SH-SY5Y (cell line): ENCODE results near the gene OLFML1.

Experiments
- GATA2 ChIP-seq: IDR thresholded peaks from 2 replicates; pipeline ENCODE4 v1.6.1; 2011; ENCODE audit warnings: mild to moderate bottlenecking, low read depth, low read length
- GATA3 ChIP-seq: IDR thresholded peaks from 2 replicates; pipeline ENCODE4 v1.6.1; 2011; ENCODE audit warnings: low read depth, mild to moderate bottlenecking, low read length, moderate library complexity

DNA sequence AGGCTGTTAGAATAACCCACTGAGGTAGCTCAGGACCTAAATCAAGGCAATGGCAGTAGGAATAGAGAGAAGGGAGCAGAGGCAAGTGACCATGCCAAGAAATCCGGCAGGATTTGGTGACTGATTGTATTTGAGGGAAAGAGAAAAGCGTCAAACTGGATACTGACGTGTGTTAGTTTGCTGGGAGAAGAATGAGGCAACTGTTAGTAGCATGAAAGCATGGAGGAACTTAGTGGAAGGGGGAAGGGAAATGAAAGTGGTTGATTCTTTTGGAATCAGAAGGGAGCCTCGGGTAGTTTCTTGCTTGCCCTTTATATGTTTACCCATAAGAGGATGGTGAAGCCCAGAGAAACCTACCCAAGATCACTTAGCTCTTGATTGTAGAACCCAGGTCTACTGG lies 36.8 kb downstream of the OLFML1 start:
- no peak for TF ChIP-seq GATA2
- no peak for TF ChIP-seq GATA3
